Neuronal stem cell (in vitro differentiated cells): ENCODE results near the gene FMN1.

ENCODE experiments used
- DNase-seq: peaks from one replicate; pipeline ENCODE4 v3.0.0-alpha.2; 2013; ENCODE audit warnings: low spot score
- H2AFZ ChIP-seq: one replicate; pipeline ENCODE4 v1.6.1; 2013; ENCODE audit warnings: mild to moderate bottlenecking, low read length, inconsistent platforms
- H2AK5ac ChIP-seq: 2 replicates; pipeline ENCODE4 v1.6.1; 2013; ENCODE audit warnings: low read depth, mild to moderate bottlenecking, inconsistent platforms, low read length, moderate library complexity, mixed read lengths
- H2BK120ac ChIP-seq: 2 replicates; pipeline ENCODE4 v1.6.1; 2013; ENCODE audit warnings: low read depth, mild to moderate bottlenecking, inconsistent platforms, low read length, moderate library complexity, mixed read lengths
- H2BK12ac ChIP-seq: one replicate; pipeline ENCODE4 v1.6.1; 2013; ENCODE audit warnings: low read length, inconsistent platforms
- H2BK15ac ChIP-seq: 2 replicates; pipeline ENCODE4 v1.6.1; 2013; ENCODE audit warnings: mild to moderate bottlenecking, low read length, inconsistent platforms, mixed read lengths
- H2BK5ac ChIP-seq: one replicate; pipeline ENCODE4 v1.6.1; 2013; ENCODE audit warnings: inconsistent platforms, mild to moderate bottlenecking, low read length, moderate library complexity
- H3K14ac ChIP-seq: one replicate; pipeline ENCODE4 v1.6.1; 2013; ENCODE audit warnings: low read length, inconsistent platforms
- H3K18ac ChIP-seq: 2 replicates; pipeline ENCODE4 v1.6.1; 2013; ENCODE audit warnings: low read length, inconsistent platforms
- H3K23ac ChIP-seq: 2 replicates; pipeline ENCODE4 v1.6.1; 2013; ENCODE audit warnings: low read depth, mild to moderate bottlenecking, mixed read lengths, low read length, inconsistent platforms; ENCODE audit not compliant: poor library complexity
- H3K27ac ChIP-seq: replicated peaks from 3 replicates; pipeline ENCODE4 v1.5.1; 2013; ENCODE audit warnings: low read length, inconsistent platforms
- H3K27me3 ChIP-seq, 3 experiments: 2 replicates each; pipeline ENCODE4 v1.6.1; 2013; ENCODE audit warnings: low read length in 3 of 3, mild to moderate bottlenecking in 2 of 3, inconsistent platforms in 1 of 3, low read depth in 1 of 3, mixed read lengths in 1 of 3, moderate library complexity in 1 of 3; ENCODE audit not compliant: control insufficient read depth in 3 of 3, insufficient read depth in 3 of 3
- H3K36me3 ChIP-seq, 2 donors: replicated peaks in 1 of 2; 2 replicates each; pipeline ENCODE4 v1.6.1; 2013; ENCODE audit warnings: low read length in 2 of 2; ENCODE audit not compliant: control insufficient read depth in 2 of 2, insufficient read depth in 2 of 2
- H3K4ac ChIP-seq: 2 replicates; pipeline ENCODE4 v1.6.1; 2013; ENCODE audit warnings: inconsistent platforms, mild to moderate bottlenecking, low read length, moderate library complexity
- H3K4me1 ChIP-seq, 2 donors: 1 replicate in 1 of 2; 2 replicates in 1 of 2; pipeline ENCODE4 v1.6.1; 2013; ENCODE audit warnings: low read length in 2 of 2, low read depth in 1 of 2; ENCODE audit not compliant: control insufficient read depth in 2 of 2, insufficient read depth in 1 of 2
- H3K4me2 ChIP-seq: one replicate; pipeline ENCODE4 v1.6.1; 2013; ENCODE audit warnings: mild to moderate bottlenecking, low read length, inconsistent platforms; ENCODE audit not compliant: insufficient read depth, poor library complexity, severe bottlenecking
- H3K4me3 ChIP-seq, 2 donors: 2 replicates each; pipeline ENCODE4 v1.5.1; 2013; ENCODE audit warnings: low read length in 2 of 2, mild to moderate bottlenecking in 2 of 2, inconsistent platforms in 1 of 2, moderate library complexity in 1 of 2
- H3K79me1 ChIP-seq: one replicate; pipeline ENCODE4 v1.6.1; 2013; ENCODE audit warnings: low read depth, mild to moderate bottlenecking, inconsistent platforms, low read length, moderate library complexity
- H3K9ac ChIP-seq: one replicate; pipeline ENCODE4 v1.6.1; 2013; ENCODE audit warnings: mild to moderate bottlenecking, low read depth, low read length, inconsistent platforms; ENCODE audit not compliant: poor library complexity
- H3K9me3 ChIP-seq, 2 donors: replicated peaks in 1 of 2; 2 replicates each; pipeline versions ENCODE3 to v1.6.1; 2013; ENCODE audit warnings: low read length in 2 of 2, mild to moderate bottlenecking in 2 of 2, inconsistent platforms in 1 of 2, low read depth in 1 of 2, mixed read lengths in 1 of 2, moderate library complexity in 1 of 2; ENCODE audit not compliant: control insufficient read depth in 2 of 2, insufficient read depth in 1 of 2
- H4K8ac ChIP-seq: one replicate; pipeline ENCODE4 v1.6.1; 2013; ENCODE audit warnings: low read depth, mild to moderate bottlenecking, inconsistent platforms, low read length, moderate library complexity
- H4K91ac ChIP-seq: one replicate; pipeline ENCODE4 v1.6.1; 2013; ENCODE audit warnings: low read length, low read depth, mild to moderate bottlenecking, inconsistent platforms; ENCODE audit not compliant: poor library complexity
- WGBS, 2 donors: extraction: QIAGEN DNeasy Blood & Tissue Kit; methylation state at CpG; one replicate each; pipeline ENCODE4 v1.1.7; 2013; ENCODE audit warnings: missing lambda C conversion rate in 2 of 2, mixed read lengths in 1 of 2; ENCODE audit not compliant: insufficient read length in 2 of 2, insufficient replicate concordance in 1 of 2; ENCODE audit errors: extremely low coverage in 2 of 2; 5-methylcytosine and 5-hydroxymethylcytosine counted together

Gene FMN1

GRCh38 chr15:33095641-33096040 is 98.9 kb downstream of the FMN1 start:
- no peak overlapping the region for H2AFZ ChIP-seq
- DNase-seq: no peak

GRCh38 chr15:33094336-33094735 is 100.2 kb downstream of the FMN1 start:
- Histone ChIP-seq H2BK120ac (no peak overlapping the region), H2AFZ (no peak overlapping the region), H3K4me2 (no peak overlapping the region), H3K79me1 (no peaks in the 10 kb centered on the region), H3K18ac (no peak overlapping the region), H3K9me3 (no peaks in the 10 kb centered on the region), H3K9ac (no peak overlapping the region), H3K27me3 (no peaks in the 10 kb centered on the region), H3K23ac (no peak overlapping the region), H3K4ac (no peak overlapping the region), H3K27ac (no peak overlapping the region), H3K4me3 (no peak overlapping the region), H3K36me3 (no peaks in the 10 kb centered on the region), H4K8ac (no peak overlapping the region), H3K4me1 (peaks cover 0 to 3% of the 10 kb centered on the region in 2 donors), H2BK15ac (no peak overlapping the region), H3K14ac (no peak overlapping the region), H2BK12ac (no peak overlapping the region), H4K91ac (no peak overlapping the region), H2BK5ac (no peak overlapping the region), H2AK5ac (no peak overlapping the region)
- no peak for DNase-seq
- WGBS, 2 donors: no CpG with 5 or more reads among the region's 2 CpGs

More at GRCh38 chr15:33095641-33096040, 98.9 kb downstream of the FMN1 start:
- no peak overlapping the region for H2BK5ac ChIP-seq
- no peak overlapping the region for H4K91ac ChIP-seq
- H3K18ac ChIP-seq: no peak overlapping the region
- no peak overlapping the region for H2AK5ac ChIP-seq
- no peak overlapping the region for H3K14ac ChIP-seq
- H3K27ac ChIP-seq: no peak overlapping the region
- H3K36me3 ChIP-seq: no peaks in the 10 kb centered on the region
- H2BK15ac ChIP-seq: no peak overlapping the region
- WGBS, 2 donors: no CpG with 5 or more reads among the region's 2 CpGs
- no peak overlapping the region for H2BK120ac ChIP-seq
- no peak overlapping the region for H2BK12ac ChIP-seq
- no peaks in the 10 kb centered on the region for H3K27me3 ChIP-seq
- no peaks in the 10 kb centered on the region for H3K9me3 ChIP-seq
- no peaks in the 10 kb centered on the region for H3K79me1 ChIP-seq
- no peak overlapping the region for H3K4me2 ChIP-seq
- H3K4me1 ChIP-seq: peaks cover 0 to 3% of the 10 kb centered on the region in 2 donors
- H3K4ac ChIP-seq: no peak overlapping the region
- no peak overlapping the region for H3K23ac ChIP-seq
- H3K4me3 ChIP-seq: no peak overlapping the region
- no peak overlapping the region for H3K9ac ChIP-seq
- no peak overlapping the region for H4K8ac ChIP-seq

- Histone ChIP-seq H2AFZ (no peak overlapping the region), H3K9ac (no peak overlapping the region), H3K79me1 (no peaks in the 10 kb centered on the region), H2AK5ac (no peak overlapping the region), H2BK120ac (no peak overlapping the region), H3K4me2 (no peak overlapping the region), H2BK12ac (no peak overlapping the region), H3K14ac (no peak overlapping the region), H4K91ac (no peak overlapping the region), H3K36me3 (no peaks in the 10 kb centered on the region), H4K8ac (no peak overlapping the region), H3K27me3 (no peaks in the 10 kb centered on the region), H3K18ac (no peak overlapping the region), H3K9me3 (no peaks in the 10 kb centered on the region), H3K23ac (no peak overlapping the region), H2BK5ac (no peak overlapping the region), H2BK15ac (no peak overlapping the region), H3K4me1 (peaks cover 0 to 2% of the 10 kb centered on the region in 2 donors), H3K27ac (no peak overlapping the region), H3K4me3 (no peak overlapping the region), H3K4ac (no peak overlapping the region)
- DNase-seq: no peak
- WGBS, 2 donors: no CpG with 5 or more reads among the region's 2 CpGs
Measured at GRCh38 chr15:33093222-33093621, 101.3 kb downstream of the FMN1 start.

- H4K91ac ChIP-seq: no peak overlapping the region
- no peak overlapping the region for H2BK120ac ChIP-seq
- no peaks in the 10 kb centered on the region for H3K27me3 ChIP-seq
- H3K14ac ChIP-seq: no peak overlapping the region
- H3K23ac ChIP-seq: no peak overlapping the region
- H3K4ac ChIP-seq: no peak overlapping the region
- H3K9me3 ChIP-seq: no peaks in the 10 kb centered on the region
- H3K4me1 ChIP-seq: no peaks in the 10 kb centered on the region
- no peak overlapping the region for H3K4me2 ChIP-seq
- no peak overlapping the region for H2BK5ac ChIP-seq
- H3K4me3 ChIP-seq: no peak overlapping the region
- H3K79me1 ChIP-seq: no peaks in the 10 kb centered on the region
- WGBS, 2 donors: no CpG with 5 or more reads among the region's 15 CpGs
- no peak overlapping the region for H4K8ac ChIP-seq
- no peak overlapping the region for H2AK5ac ChIP-seq
- H2BK12ac ChIP-seq: no peak overlapping the region
- H3K36me3 ChIP-seq: no peaks in the 10 kb centered on the region
- H3K9ac ChIP-seq: no peak overlapping the region
- no peak overlapping the region for H3K27ac ChIP-seq
- no peak overlapping the region for H3K18ac ChIP-seq
- H2BK15ac ChIP-seq: no peak overlapping the region
- H2AFZ ChIP-seq: peak overlapping the region; percentile 11
- no peak for DNase-seq
Measured at GRCh38 chr15:33091983-33092693, 102.4 kb downstream of the FMN1 start.
